ENCODE data around the gene PVALEF. TPM values are rescaled to one million over a fixed set of nuclear protein-coding genes. Genes with fewer than 3 reads are reported as not detected.

Gene PVALEF
- total and polyA plus RNA-seq, 2 donors (not counting 3 experiments of a cell fraction or from before 2014, with no cell fraction given): not detected

- intact Hi-C loops (cut with micrococcal nuclease): no loop called here
- no peaks in the 10 kb centered on the region for H3K9me3 ChIP-seq (replicated peaks; ENCODE audit: control insufficient read depth, insufficient read depth, low read length)
- peaks cover 0 to 4% of the 10 kb centered on the region in 2 experiments for H3K36me3 ChIP-seq (ENCODE audit: control insufficient read depth in 2 of 2, extremely low read depth in 1 of 2, insufficient read depth in 2 of 2, low read length in 2 of 2)
- ChIA-PET POLR2A (no interaction called here), CTCF (interaction anchor here (1.5 to 5.5 kb wide), 2 partner anchors 14 to 45 kb away, joined by 6 to 40 read pairs; no protein-coding TSS in a partner anchor)
- H3K27me3 ChIP-seq (ENCODE audit: control insufficient read depth in 2 of 2, insufficient read depth in 2 of 2, low read length in 2 of 2): no peaks in the 10 kb centered on the region
- TF ChIP-seq POLR2AphosphoS5 (IDR thresholded peaks at IDR 0.05; ENCODE audit: insufficient read depth, low read depth, low read length): no peak
- TF ChIP-seq MYC (IDR thresholded peaks at IDR 0.05; ENCODE audit: low read depth, low read length): no peak
- no peak for TF ChIP-seq GATA2 (IDR thresholded peaks at IDR 0.05; ENCODE audit: insufficient read depth, insufficient read length, low read depth, low read length)
- TF ChIP-seq, protein P1, sequence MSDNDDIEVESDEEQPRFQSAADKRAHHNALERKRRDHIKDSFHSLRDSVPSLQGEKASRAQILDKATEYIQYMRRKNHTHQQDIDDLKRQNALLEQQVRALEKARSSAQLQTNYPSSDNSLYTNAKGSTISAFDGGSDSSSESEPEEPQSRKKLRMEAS (IDR thresholded peaks at IDR 0.05; ENCODE audit: insufficient read depth, insufficient read length): no peak
- TF ChIP-seq, protein P2, sequence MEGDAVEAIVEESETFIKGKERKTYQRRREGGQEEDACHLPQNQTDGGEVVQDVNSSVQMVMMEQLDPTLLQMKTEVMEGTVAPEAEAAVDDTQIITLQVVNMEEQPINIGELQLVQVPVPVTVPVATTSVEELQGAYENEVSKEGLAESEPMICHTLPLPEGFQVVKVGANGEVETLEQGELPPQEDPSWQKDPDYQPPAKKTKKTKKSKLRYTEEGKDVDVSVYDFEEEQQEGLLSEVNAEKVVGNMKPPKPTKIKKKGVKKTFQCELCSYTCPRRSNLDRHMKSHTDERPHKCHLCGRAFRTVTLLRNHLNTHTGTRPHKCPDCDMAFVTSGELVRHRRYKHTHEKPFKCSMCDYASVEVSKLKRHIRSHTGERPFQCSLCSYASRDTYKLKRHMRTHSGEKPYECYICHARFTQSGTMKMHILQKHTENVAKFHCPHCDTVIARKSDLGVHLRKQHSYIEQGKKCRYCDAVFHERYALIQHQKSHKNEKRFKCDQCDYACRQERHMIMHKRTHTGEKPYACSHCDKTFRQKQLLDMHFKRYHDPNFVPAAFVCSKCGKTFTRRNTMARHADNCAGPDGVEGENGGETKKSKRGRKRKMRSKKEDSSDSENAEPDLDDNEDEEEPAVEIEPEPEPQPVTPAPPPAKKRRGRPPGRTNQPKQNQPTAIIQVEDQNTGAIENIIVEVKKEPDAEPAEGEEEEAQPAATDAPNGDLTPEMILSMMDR (IDR thresholded peaks at IDR 0.05; ENCODE audit: extremely low read depth in 1 of 2, insufficient read depth in 1 of 2, low read depth in 1 of 2, low read length in 2 of 2): no peak
- TF ChIP-seq JUN (IDR thresholded peaks at IDR 0.05; ENCODE audit: borderline replicate concordance, insufficient read depth, insufficient read length, low read depth): no peak
- no peak for TF ChIP-seq EZH2 (IDR thresholded peaks at IDR 0.05; ENCODE audit: borderline replicate concordance, low read depth, low read length, severe bottlenecking)
- no peak for TF ChIP-seq POLR2A (IDR thresholded peaks at IDR 0.05; ENCODE audit: low read depth, low read length)
- no peak for TF ChIP-seq FOS (IDR thresholded peaks at IDR 0.05; ENCODE audit: borderline replicate concordance, insufficient read depth, low read length)
- H3K27ac ChIP-seq (ENCODE audit: insufficient read depth, low read depth, low read length): no peak overlapping the region
- no peak overlapping the region for H3K9ac ChIP-seq (replicated peaks; ENCODE audit: extremely low read depth, insufficient read depth, low read length)
- no peaks in the 10 kb centered on the region for H4K20me1 ChIP-seq (replicated peaks; ENCODE audit: control insufficient read depth, extremely low read depth, insufficient read depth, low read length)
- no TSS peak for BruUV-seq (replicated peaks)
- DNase-seq (ENCODE audit: low read depth, low spot score): no peak
- no peaks in the 10 kb centered on the region for H3K9me1 ChIP-seq (replicated peaks; ENCODE audit: control insufficient read depth, extremely low read depth, insufficient read depth, low read length)
- no peak overlapping the region for H3K4me3 ChIP-seq (replicated peaks in 1 of 3; ENCODE audit: insufficient read depth in 1 of 3, low read depth in 1 of 3, low read length in 3 of 3)
- H2AFZ ChIP-seq (ENCODE audit: low read depth, low read length): no peak overlapping the region
- dilution Hi-C loops (cut with MboI; ENCODE audit: extremely low pct_ligation_motif_present, low sequenced_read_pairs): no loop called here
- no peaks in the 10 kb centered on the region for H3K79me2 ChIP-seq (ENCODE audit: control insufficient read depth, insufficient read depth, low read length)
- no peaks in the 10 kb centered on the region for H3K4me1 ChIP-seq (ENCODE audit: control insufficient read depth, extremely low read depth, insufficient read depth, low read length)
- FAIRE-seq: no peak
- H3K4me2 ChIP-seq (ENCODE audit: insufficient read depth, low read length): no peak overlapping the region
These were observed 21.8 kb downstream of the PVALEF start for GRCh38 chr17:81187120-81187519.
